Peyer's patch (tissue), 4 donors: ENCODE data around the gene KRTAP5-3.

Source experiments
- CTCF ChIP-seq, 6 experiments: fragments of 450-650 bp in 4 of 6; fragments of 200-600 bp in 2 of 6; sonication (generic) in 1 of 6; IDR thresholded peaks; one replicate each; pipeline ENCODE4 v1.5.1; 2017 to 2019; ENCODE audit warnings: antibody characterized with exemption in 6 of 6, mild to moderate bottlenecking in 3 of 6, moderate library complexity in 1 of 6
- POLR2A ChIP-seq, 2 donors: fragments of 450-650 bp; IDR thresholded peaks; one replicate each; pipeline ENCODE4 v1.5.1; 2017; ENCODE audit warnings: antibody characterized with exemption in 2 of 2, mild to moderate bottlenecking in 2 of 2, moderate library complexity in 2 of 2

GRCh38 chr11:1651411-1651980 lies 43.2 kb upstream of the KRTAP5-3 start:
- TF ChIP-seq CTCF (IDR thresholded peaks at IDR 0.05) (no peak), POLR2A (IDR thresholded peaks at IDR 0.05) (no peak)
